Activated CD8-positive, alpha-beta memory T cell treated with anti-CD3 and anti-CD28 coated beads, Interleukin-2, amount 50 U/mL, for 4 hours (primary cell): ENCODE results near the gene GCN1.

Experiments used
- DNase-seq: peaks from one replicate; pipeline ENCODE4 v3.0.0-alpha.2; 2020

The GCN1 gene

DNA sequence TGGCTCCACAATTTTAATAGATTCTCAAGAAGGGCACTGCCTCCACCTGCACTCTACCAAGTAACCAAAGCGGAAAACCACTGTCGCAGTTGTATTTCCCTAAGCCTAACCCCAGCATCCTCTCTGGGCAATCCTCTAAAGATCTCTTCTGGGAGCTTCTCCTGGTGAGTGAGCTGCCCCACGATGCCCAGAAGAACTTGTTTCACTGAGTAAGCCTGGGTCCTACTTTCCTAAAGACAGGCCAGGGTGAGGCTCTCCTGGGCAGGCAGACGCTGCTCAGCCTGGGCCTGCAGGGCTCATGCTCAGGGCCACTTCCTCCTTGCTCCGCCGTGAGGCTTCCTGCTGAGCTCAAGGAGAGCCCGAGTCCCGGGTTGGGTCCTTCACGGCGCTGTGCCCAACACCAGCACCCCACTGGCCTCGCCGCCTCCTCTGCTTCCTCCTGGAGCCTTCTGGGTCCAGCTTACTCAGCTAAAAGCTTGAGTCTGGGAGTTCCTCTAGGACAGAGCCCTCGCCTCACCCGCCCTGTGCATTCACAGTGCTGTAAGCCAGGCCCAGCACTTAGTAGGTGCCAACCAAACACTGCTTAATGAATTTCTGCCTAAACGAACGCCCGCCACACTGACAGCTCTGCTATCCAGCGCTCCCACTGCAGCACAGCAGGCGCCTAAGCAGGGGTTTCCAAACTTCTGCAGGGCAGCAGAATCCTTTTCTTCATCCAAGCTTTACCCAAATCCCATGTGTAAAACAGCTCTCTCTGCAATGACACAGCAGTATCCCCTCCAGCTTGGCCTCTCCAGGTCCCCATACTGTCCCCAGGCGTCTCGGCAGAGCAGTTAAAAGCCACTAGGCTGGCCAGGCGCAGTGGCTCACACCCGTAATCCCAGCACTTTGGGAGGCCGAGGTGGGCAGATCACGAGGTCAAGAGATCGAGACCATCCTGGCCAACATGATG is 83.7 kb downstream of the GCN1 start:
- DNase-seq, result no peak

DNA sequence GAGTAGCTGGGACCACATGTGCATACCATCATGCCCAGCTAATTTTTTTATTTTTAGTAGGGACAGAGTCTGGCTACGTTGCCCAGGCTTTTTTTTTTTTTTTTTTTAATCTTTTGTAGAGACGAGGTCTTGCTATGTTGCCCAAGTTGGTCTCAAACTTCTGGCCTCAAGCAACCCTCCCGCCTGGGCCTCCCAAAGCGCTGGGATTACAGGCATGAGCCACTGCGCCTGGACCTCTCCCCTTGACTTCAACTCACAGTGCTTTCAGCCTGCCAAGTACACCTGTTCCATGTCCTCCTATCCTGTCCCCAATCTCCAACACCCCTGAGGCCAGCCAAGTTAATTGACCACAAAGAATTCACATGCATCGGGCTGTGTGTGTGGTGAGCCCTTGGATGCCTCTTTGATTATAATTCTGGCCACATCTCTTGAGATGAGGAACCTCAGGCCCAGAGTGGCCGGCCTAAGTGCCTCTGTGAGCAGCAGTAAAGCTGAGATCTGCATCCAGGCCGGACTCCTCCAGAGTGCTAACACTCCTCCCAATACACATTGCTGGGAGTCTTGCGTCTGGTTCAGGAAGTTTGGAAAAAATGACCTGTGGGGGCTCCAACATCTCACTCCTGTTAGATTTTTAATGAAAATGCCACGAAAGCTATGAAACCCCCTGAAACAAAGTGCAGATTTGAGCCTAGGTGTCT is 84.8 kb downstream of the GCN1 start:
- DNase-seq, result no peak

DNA sequence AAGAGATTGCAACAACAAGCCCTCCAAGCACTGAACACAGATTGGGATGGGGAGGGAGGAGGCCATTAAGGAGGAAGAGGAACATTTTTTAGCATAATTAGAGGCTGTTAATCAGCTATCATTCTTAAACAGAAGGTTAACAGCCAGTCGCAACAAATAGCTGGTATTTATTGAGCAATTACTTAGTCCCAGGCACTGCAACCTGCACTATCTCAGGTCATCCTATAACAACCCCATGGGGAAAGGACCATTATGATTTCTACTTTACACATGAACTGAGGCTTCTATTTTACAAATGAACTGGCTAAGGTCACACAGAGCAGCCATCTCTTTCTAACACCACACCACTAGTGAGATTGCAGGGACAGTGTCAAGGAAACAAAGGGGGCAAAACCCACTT is 88.4 kb downstream of the GCN1 start:
- DNase-seq, result no peak

GRCh38 chr12:120103371-120103770 is 91.1 kb downstream of the GCN1 start:
- no peak for DNase-seq

GRCh38 chr12:120103044-120103338 is 91.5 kb downstream of the GCN1 start:
- no peak for DNase-seq

DNA sequence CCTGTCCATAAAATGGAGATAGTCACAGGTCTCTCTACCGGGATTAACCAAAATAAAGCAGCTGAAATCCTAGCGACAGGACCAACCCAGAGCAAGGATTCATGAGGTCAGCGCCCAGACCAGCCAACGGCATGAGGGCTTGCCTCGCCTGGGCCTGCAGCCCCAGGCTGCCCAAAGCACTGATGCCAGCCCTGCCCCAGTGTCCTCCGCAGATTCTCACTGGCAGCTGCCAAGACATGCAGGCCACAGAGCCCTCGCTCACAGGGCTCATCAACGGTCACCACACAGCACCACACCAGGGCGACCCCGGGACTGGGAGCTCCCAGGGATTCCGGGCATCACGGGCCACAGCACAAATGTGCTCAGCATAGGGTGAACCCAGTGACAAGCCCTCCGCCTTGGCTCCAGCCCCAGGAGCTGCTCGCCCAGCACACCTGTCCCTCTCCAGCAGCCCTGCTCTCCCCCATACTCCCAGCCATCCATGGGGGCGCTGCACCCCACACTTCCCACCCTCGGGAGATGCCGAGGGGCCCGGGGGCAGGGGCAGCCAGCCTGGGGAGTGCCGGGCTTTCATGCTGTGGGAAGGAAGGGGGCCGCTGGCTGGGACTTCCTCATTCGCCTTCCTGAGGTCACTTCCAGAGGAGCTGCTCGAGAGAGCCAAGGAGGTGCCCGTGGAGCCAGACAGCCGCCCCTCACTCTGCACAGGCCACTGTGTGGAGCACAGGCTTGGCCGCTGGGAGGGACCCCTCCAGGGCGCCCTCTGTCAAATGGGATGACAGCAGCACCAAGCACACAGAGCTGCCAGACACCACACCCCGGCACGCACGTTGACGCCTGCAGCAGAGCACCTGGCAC is 92.1 kb downstream of the GCN1 start:
- no peak for DNase-seq

DNA sequence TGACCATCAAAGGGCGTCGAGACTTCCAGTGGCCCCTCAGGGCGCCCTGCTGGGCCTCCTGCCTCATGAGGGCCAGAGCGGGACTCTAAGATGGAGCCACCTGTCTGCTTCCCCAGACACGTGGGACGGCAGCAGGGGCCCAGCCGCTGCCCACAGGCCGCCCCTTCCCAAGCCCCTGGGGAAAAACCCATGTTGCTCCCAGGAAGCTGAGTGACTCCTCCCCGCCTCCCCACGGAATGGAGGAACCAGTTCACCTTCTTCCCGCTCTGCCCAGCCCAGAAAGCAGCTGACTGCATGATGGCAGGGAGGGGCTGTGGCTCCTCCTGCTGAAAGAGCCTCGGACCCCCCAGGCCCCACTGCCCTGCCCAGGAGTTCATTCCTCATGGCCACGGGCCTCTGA is 92.9 kb downstream of the GCN1 start:
- no peak for DNase-seq

DNA sequence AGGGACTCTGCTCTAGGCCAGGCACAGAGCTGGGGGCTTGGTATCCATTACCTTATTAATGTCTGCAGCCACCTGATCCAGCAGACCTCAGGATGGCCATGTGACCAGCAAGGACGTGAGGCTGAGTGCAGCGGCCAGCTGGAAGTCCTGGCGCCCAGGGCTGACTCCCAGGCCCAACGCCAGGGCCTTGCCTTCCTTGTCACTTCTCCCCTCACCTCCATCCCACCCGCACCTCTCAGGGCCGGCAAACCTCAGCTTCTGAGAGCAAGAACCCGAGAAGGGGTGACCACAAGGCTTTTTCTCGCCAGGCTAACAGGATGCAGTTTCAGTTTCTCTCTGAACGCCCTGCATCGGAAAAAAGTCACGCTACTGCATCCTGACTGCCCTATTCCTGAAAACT is 93.3 kb downstream of the GCN1 start:
- DNase-seq, result no peak

GRCh38 chr12:120100630-120101029 is 93.9 kb downstream of the GCN1 start:
- no peak for DNase-seq

- DNase-seq, result no peak
Measured at GRCh38 chr12:120099738-120100137, 94.8 kb downstream of the GCN1 start.

- no peak for DNase-seq
Measured at GRCh38 chr12:120098756-120099470, 95.6 kb downstream of the GCN1 start.

DNA sequence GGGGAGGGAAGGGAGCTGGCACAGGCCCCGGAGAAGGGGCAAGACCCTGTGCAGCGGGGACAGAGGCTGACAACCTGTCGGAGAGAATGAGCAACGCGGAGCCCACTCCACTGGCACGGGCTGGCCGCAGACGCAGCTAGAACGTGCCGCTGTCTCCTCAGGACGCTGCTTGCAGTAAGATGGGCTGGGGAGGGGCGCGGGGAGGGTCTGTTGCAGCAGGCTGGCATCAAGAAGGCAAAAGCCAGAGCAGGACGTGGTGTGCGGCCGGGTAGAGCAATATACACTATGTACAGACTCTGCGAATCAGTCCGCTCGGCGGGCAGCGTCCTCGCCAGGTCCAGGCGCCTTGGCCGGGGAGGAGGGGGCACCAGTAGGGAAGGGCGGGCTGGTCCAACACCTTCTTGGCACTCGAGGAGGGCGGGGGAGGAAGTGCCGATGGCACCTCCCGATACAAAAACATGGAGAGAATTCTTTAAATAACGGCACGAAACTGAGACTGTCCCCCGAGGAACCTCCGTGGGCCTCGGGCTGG is 97.8 kb downstream of the GCN1 start:
- no peak for DNase-seq

DNA sequence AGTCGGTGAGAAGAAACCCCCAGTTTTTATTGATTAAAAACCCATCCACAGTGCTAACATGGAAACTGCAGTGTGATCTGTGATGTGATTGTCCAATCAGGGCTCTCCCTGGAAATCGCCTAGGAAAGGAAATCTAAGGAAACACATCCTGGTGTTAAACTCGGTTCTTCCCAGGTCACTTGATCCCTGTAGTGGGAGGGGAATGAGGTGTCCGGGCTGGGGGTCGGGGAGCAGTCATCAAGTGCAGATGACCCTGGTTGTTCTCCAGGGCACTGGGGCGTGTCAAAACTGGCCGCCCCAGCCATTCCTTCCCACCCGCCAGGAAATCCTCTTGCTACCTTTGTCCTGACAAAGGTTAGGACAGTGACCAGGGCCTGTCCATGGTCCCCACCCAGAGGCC is 98.8 kb downstream of the GCN1 start:
- no peak for DNase-seq

- no peak for DNase-seq
Measured at GRCh38 chr12:120095331-120095730, 99.2 kb downstream of the GCN1 start.

GRCh38 chr12:120094485-120094884 is 100.0 kb downstream of the GCN1 start:
- no peak for DNase-seq

DNA sequence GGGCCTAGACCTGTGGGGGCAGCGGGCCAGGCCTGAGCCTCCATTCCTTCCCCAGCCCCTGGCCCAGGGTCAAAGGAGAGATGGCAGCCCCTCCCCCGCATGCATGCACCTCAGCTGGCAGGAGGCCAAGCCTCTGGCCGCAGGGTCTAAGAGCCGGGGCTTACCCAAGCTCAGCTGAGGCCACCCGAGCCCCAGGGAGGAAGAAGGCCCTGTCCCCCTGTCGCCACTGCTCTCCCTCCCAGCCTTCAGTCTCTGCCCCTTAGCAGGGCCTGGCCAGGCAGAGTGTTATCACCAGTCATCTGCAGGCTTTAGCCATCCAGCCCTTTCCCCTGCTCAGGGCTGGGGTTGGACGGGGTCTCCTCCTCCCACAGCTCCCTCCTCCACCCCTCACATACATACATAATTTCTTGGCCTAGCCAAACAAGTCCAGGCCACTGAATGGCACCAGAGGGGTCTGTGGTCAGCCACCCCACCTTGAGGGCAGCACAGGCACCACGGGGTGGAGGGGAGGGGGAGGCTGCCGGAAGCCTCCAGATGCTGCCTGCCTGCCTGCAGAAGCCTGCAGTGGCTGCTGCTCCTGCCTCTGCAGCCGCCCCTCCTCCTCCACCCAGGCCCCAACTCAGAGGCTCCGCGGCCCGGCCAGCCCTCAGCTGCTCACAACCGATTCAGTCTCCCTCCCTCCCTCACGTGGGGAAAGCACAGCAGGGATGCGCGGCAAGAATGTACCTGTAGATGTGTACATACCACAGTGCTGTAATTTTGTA is 100.7 kb downstream of the GCN1 start:
- DNase-seq, result no peak

GRCh38 chr12:120093336-120093591 is 101.3 kb downstream of the GCN1 start:
- DNase-seq, result no peak

DNA sequence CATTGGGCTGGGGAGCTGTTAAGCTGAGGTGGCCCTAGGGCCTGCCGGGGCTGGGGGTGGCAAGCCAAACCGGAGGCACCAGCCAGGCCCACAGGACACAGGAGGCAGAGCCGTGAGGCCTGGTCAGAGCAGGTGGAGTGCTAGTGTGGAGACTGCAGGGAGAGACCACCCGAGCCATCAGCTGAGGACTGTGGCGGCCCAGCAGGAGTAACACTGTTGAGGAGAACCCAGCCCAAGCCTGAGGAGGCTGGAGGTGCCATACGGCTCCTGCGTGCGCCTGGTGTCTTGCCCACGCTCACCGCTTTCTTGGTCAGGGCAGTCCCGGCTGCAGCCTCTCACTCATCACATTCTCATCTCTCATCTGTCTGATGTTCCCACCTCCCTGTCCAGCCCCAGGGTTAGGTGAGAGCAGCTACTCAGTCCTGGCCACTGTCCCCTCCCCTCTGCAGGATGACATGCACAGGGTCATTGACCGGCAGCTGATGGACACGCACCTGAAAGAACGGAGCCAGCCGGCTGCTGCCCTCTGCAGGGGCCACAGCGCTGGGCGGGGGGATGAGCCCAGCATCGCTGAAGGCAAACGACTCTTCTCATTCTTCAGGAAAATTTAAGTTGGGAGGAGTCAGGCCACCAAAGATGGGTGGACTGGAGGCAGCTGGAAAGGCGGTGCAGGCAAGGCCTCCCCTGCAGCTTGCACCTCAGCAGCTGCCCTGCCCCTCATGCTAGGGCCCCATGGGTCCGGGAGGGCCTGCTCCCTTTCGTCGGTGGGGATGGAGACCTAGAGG is 101.8 kb downstream of the GCN1 start:
- DNase-seq, result no peak

GRCh38 chr12:120091371-120092090 is 103.0 kb downstream of the GCN1 start:
- no peak for DNase-seq

- DNase-seq, result no peak
Measured at GRCh38 chr12:120090626-120091295, 103.8 kb downstream of the GCN1 start.
